WERI-Rb-1 (cell line): ENCODE results near the gene EFHD2.

Experiments used
- DNase-seq: peaks from one replicate; pipeline ENCODE4 v3.0.0-alpha.2; 2020
- H3K27ac ChIP-seq: fragments of 250-450 bp; sonication (Bioruptor Pico); 2 replicates; pipeline ENCODE4 v1.5.1; 2020; ENCODE audit warnings: mild to moderate bottlenecking, moderate library complexity
- H3K27me3 ChIP-seq: fragments of 250-450 bp; sonication (Bioruptor Pico); 2 replicates; pipeline ENCODE4 v1.5.1; 2021; ENCODE audit warnings: mild to moderate bottlenecking, low read depth, moderate library complexity; ENCODE audit not compliant: insufficient read depth, severe bottlenecking
- H3K36me3 ChIP-seq: fragments of 250-450 bp; sonication (Bioruptor Pico); 2 replicates; pipeline ENCODE4 v1.5.1; 2020; ENCODE audit warnings: mild to moderate bottlenecking, moderate library complexity
- H3K4me3 ChIP-seq: 2 replicates; pipeline ENCODE4 v1.5.1; 2011; ENCODE audit warnings: low read depth, mild to moderate bottlenecking, control low read depth, low read length
- H3K9me3 ChIP-seq: fragments of 250-450 bp; sonication (Bioruptor Pico); 2 replicates; pipeline ENCODE4 v1.5.1; 2021; ENCODE audit warnings: mild to moderate bottlenecking, moderate library complexity; ENCODE audit not compliant: severe bottlenecking
- TF ChIP-seq, protein P1 (sequence below): IDR thresholded peaks from 2 replicates; pipeline ENCODE4 v1.5.1; 2011; ENCODE audit warnings: low read depth, mild to moderate bottlenecking, control low read depth, inconsistent platforms, low read length

Gene EFHD2

DNA sequence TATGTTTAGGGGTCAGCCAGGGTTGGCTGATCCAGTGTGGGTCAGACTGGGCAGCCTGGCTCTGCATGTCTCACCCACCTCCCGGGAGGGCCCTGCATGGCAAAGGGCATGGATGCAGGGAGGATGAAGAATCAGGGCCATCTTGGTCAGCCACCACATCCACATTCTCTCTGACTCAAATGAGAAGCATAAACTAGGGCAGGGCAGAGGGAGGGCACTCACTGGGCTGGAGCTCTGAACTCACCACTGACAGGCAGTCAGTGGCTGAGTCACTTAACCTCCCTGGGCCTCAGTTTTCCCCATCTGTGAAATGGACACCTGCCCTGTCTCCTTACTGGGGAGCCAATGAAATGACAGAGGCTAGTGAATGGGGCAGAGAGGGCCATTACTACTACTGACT is 42.5 kb downstream of the EFHD2 start:
- Histone ChIP-seq H3K4me3 (no peak overlapping the region), H3K9me3 (peaks cover 7% of the 10 kb centered on the region), H3K27me3 (no peaks in the 10 kb centered on the region), H3K27ac (no peak overlapping the region), H3K36me3 (no peaks in the 10 kb centered on the region)
- TF ChIP-seq, protein P1, sequence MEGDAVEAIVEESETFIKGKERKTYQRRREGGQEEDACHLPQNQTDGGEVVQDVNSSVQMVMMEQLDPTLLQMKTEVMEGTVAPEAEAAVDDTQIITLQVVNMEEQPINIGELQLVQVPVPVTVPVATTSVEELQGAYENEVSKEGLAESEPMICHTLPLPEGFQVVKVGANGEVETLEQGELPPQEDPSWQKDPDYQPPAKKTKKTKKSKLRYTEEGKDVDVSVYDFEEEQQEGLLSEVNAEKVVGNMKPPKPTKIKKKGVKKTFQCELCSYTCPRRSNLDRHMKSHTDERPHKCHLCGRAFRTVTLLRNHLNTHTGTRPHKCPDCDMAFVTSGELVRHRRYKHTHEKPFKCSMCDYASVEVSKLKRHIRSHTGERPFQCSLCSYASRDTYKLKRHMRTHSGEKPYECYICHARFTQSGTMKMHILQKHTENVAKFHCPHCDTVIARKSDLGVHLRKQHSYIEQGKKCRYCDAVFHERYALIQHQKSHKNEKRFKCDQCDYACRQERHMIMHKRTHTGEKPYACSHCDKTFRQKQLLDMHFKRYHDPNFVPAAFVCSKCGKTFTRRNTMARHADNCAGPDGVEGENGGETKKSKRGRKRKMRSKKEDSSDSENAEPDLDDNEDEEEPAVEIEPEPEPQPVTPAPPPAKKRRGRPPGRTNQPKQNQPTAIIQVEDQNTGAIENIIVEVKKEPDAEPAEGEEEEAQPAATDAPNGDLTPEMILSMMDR, result no peak
- no peak for DNase-seq

DNA sequence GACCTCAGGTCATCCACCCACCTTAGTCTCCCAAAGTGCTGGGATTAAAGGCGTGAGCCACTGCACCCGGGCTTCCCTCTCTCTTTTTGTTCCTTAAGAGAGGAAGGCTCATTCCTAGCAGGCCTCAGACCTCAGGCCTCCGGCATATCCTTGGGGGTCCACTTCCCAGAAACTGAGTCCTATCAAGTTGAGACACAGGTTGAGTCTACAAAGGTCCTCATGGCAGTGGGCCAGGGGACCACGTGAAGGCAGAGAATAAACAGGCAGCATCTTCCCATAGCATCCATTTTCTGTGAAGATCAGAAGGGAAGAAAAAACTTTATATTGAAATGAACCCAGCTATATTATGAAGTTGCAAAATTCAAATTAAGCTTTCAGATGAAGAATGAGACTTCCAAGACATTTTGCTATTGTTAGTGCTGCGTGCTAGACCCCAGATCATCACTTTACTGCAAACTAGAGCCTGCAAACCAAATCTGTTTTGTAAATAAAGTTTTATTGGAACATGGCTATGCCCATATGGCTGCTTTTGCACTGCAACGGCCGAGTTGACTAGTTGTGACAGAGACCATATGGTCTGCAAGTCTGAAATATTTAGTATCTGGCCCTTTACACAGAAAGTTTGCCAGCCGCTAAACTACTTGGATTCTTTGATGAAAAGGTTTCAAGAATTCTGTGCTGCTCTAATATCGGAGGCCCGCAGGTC is 43.3 kb downstream of the EFHD2 start:
- no peaks in the 10 kb centered on the region for H3K36me3 ChIP-seq
- H3K9me3 ChIP-seq, result peaks cover 7% of the 10 kb centered on the region
- TF ChIP-seq, protein P1, result no peak
- H3K27me3 ChIP-seq, result no peaks in the 10 kb centered on the region
- H3K4me3 ChIP-seq, result no peak overlapping the region
- no peak overlapping the region for H3K27ac ChIP-seq
- DNase-seq, result no peak

DNA sequence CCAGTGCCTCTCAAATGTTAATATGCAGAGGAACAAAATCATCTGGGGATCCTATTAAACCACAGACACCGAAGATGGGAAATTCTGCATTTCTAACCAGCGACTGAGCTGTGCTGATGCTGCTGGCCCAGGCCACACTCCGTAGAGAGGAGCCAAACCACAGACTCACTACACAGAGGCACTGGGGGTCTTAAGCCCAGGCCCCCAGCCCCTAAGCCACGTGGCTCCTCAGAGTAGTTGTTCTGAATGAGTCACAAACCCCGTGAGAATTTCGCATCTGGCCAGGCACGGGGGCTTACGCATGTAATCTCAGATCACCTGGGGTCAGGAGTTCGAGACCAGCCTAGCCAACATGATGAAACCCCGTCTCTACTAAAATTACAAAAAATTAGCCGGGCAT is 44.0 kb downstream of the EFHD2 start:
- Histone ChIP-seq H3K36me3 (no peaks in the 10 kb centered on the region), H3K9me3 (peaks cover 7% of the 10 kb centered on the region), H3K4me3 (no peak overlapping the region), H3K27me3 (no peaks in the 10 kb centered on the region), H3K27ac (no peak overlapping the region)
- DNase-seq, result no peak
- TF ChIP-seq, protein P1, result no peak

DNA sequence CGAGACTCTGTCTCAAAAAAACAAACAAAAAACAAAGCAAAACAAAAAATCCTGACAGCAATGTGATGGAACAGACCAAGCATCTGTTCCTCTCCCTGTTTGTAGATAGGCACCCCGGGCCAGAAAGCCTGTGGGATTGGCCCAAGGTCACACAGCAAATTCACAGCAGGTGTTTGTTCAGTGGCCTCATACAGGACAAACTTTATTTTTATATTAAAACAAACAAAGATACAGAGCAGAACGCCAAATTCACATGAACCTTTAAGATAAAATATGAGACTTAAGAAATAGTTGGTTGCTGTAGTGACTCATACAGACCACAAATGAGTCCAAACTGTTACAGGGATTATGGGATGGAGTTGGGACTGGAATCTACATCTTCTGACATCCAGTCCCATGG is 44.6 kb downstream of the EFHD2 start:
- TF ChIP-seq, protein P1, result no peak
- no peak for DNase-seq
- H3K4me3 ChIP-seq, result no peak overlapping the region
- no peak overlapping the region for H3K27ac ChIP-seq
- H3K27me3 ChIP-seq, result no peaks in the 10 kb centered on the region
- H3K36me3 ChIP-seq, result no peaks in the 10 kb centered on the region
- H3K9me3 ChIP-seq, result peaks cover 7% of the 10 kb centered on the region

DNA sequence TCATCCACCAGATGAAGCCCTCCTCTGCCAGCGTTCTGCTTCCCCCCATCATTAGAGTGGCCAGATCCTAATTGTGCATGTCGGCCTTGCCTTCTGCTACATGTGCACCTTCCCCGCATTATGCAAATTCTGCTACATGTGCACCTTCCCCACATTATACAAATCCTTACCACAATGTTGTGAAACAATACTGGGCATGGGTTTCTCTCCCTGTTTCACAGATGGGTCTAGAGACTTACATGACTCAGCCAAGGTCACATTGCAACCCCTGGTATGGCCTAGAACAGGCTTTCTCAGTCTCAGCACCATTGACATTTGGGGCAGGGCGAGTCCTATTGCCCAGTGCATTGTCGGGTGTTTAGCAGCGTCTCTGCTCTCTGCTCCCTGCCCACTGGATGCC is 45.8 kb downstream of the EFHD2 start:
- TF ChIP-seq, protein P1, result no peak
- no peak overlapping the region for H3K4me3 ChIP-seq
- no peak for DNase-seq
- H3K27me3 ChIP-seq, result no peaks in the 10 kb centered on the region
- peaks cover 7% of the 10 kb centered on the region for H3K9me3 ChIP-seq
- H3K36me3 ChIP-seq, result no peaks in the 10 kb centered on the region
- H3K27ac ChIP-seq, result no peak overlapping the region
